Measurements from ENCODE around the gene LINC00305.

The LINC00305 gene

DNA sequence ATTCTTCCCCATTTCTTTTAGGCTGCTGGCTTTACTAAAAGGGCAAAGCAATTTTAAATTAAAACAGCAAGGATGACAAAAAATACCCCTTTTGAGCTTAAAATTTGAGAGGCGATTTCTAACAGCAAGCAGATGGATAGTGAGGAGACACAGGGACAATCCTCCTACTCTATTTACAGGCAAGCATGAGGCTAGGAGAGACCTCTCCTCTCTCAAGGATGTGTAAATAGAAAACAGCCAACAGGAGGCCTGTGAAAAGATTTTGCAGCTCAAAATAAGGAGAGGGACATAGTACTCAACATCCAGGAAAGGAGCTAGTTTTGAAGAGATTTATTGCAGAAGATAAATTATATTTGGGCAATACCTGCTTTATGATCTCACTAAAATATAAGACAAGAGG, 53.8 kb downstream of the LINC00305 start:
- in situ Hi-C loops (cut with MboI; ENCODE audit: low pct_unique_long_range_greater_than_20kb, low sequenced_read_pairs, unreplicated experiment) = no loop called here
- TF ChIP-seq, protein P1, sequence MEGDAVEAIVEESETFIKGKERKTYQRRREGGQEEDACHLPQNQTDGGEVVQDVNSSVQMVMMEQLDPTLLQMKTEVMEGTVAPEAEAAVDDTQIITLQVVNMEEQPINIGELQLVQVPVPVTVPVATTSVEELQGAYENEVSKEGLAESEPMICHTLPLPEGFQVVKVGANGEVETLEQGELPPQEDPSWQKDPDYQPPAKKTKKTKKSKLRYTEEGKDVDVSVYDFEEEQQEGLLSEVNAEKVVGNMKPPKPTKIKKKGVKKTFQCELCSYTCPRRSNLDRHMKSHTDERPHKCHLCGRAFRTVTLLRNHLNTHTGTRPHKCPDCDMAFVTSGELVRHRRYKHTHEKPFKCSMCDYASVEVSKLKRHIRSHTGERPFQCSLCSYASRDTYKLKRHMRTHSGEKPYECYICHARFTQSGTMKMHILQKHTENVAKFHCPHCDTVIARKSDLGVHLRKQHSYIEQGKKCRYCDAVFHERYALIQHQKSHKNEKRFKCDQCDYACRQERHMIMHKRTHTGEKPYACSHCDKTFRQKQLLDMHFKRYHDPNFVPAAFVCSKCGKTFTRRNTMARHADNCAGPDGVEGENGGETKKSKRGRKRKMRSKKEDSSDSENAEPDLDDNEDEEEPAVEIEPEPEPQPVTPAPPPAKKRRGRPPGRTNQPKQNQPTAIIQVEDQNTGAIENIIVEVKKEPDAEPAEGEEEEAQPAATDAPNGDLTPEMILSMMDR (IDR thresholded peaks at IDR 0.05; ENCODE audit: extremely low read depth, insufficient read depth, missing control alignments) = no peak

DNA sequence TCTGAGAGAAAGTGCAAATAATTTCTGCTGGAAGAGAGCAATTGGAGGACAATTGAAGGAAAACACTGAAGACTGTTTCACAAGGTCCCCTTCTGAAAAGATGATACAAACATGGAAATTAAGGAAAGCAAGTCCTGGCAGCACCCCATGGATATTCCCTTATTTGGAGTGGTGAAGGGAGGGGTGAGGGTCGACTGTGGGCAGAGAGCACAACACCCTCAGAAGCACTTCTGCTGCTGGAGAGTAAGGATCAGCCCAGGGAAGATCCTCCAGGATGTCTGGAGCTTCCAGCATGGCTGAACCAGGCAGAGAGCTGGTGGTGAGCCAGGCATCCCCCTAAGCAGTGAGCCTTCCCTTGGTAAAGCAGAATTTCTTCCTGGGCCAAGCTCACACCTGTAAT, 54.7 kb downstream of the LINC00305 start:
- no peak for DNase-seq (ENCODE audit: low spot score)
- TF ChIP-seq, protein P1 (IDR thresholded peaks at IDR 0.05; ENCODE audit: extremely low read depth, insufficient read depth, missing control alignments) = no peak
- in situ Hi-C loops (cut with MboI; ENCODE audit: low pct_unique_long_range_greater_than_20kb, low sequenced_read_pairs, unreplicated experiment) = no loop called here

More for the DNA sequence above, 53.8 kb downstream of the LINC00305 start:
- no peak for DNase-seq (ENCODE audit: low spot score)

DNA sequence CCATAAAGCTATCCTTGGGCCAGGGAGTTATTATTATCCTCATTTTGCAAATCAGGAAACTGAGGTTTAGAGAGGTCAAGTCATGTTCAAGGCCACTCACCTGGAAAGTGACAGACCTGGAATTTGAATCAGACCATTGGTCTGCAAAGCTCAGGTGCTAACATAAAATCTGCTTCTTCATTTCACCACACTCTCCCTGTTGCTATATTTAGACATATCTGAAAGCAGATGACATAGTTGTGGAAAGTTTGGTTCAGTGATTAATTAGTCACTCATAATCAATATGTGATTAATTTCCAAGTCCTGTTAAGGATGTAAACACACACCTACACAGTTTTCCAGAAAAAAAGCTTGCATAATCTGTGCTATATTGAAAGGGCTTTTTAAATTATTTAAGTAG, 57.4 kb downstream of the LINC00305 start:
- no peak for DNase-seq (ENCODE audit: low spot score)
- in situ Hi-C loops (cut with MboI; ENCODE audit: low pct_unique_long_range_greater_than_20kb, low sequenced_read_pairs, unreplicated experiment) = no loop called here
- TF ChIP-seq, protein P1 (IDR thresholded peaks at IDR 0.05; ENCODE audit: extremely low read depth, insufficient read depth, missing control alignments) = no peak

DNA sequence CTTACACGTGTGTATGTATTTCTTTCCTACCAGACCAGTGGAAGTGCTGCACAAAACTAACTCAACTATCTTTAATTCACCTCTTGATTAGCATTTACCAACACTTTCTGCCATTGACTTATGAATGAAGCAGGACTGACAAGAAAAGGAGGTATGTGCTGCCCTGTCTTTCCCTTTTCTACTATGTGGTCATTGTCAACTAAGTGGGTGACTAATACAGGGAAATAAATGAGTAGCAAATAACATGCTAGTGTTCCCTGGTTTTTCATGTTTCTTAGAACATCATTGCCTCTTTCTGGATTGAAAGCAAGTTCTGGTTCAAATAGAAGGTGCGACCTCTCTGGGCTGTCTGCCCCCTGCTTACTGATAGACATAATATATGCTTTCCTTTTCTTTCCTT, 58.0 kb downstream of the LINC00305 start:
- TF ChIP-seq, protein P1 (IDR thresholded peaks at IDR 0.05; ENCODE audit: extremely low read depth, insufficient read depth, missing control alignments) = no peak
- in situ Hi-C loops (cut with MboI; ENCODE audit: low pct_unique_long_range_greater_than_20kb, low sequenced_read_pairs, unreplicated experiment) = no loop called here
- no peak for DNase-seq (ENCODE audit: low spot score)

DNA sequence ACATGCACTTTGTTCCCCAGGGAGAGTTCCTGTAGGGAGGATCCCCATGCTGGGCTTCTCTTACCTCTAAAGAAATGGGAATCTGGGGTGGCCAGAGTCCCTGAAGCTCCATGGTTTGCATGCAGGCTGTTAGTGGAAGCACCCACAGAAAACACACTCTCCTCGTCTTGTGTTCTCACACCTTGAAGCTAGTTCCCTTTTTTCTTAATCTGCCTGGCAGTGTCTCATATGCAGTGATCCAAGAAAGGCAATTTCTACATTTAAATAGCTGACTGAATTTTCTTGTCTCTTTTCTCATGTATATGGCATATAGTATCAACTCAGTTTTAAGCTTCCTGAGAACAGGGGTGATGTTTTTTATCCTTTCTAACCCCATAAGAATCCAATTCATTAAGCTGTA, 65.0 kb downstream of the LINC00305 start:
- DNase-seq (ENCODE audit: low spot score) = no peak
- in situ Hi-C loops (cut with MboI; ENCODE audit: low pct_unique_long_range_greater_than_20kb, low sequenced_read_pairs, unreplicated experiment) = no loop called here
- TF ChIP-seq, protein P1 (IDR thresholded peaks at IDR 0.05; ENCODE audit: extremely low read depth, insufficient read depth, missing control alignments) = no peak

DNA sequence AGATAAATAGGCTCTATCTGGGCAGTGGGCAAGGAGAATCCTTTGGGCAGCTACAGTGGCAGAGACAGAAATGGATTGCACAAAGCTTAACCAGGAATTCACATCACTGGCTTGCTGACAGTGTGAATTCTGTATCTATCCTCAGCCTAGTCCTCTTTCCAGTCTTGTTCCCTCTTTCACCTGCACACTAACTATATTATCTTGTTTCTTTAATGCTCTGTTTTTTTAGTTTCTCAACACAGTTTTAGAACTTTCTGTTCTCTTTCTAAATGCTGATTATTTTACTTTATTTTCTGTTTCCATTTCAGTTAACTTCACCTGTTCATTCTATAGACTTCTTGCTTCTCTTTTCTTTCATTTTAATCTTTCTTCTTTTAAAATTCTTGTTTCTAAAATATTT, 66.4 kb downstream of the LINC00305 start:
- no peak for DNase-seq (ENCODE audit: low spot score)
- in situ Hi-C loops (cut with MboI; ENCODE audit: low pct_unique_long_range_greater_than_20kb, low sequenced_read_pairs, unreplicated experiment) = no loop called here

More for the DNA sequence above, 66.4 kb downstream of the LINC00305 start:
- TF ChIP-seq, protein P1 (IDR thresholded peaks at IDR 0.05; ENCODE audit: extremely low read depth, insufficient read depth, missing control alignments) = no peak
